Measurements from ENCODE around the gene ZSCAN25.

The ZSCAN25 gene

DNA sequence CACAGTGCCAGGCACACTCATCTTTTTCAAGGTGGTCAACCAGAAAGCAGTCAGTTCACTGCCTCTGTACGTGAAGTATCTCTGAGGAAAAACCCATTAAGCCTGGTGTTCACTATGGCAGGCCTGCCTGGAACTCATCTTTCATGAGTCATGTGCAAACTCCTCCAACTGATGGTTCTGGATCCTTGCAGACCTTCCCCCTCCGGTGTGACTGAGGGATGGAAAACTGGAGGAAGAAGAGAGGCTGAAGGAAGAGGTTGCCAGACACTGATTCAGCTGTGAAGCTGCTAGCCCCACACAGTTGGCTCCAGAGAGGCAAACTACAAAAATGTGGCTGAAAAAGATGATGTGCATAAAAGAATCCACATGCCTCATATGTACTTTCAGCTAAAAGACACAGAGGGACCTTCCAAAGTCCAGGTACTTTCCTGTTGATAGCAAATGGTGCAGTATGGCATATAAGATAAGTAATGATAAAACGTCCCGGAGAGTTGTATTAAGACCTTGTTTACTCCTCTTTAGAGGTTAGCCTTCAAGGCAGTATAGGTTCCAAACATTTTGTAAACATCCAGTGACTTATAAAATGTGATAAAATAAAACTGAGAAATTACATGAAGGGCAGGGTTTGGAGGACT lies 60.4 kb downstream of the ZSCAN25 start:
- ATAC-seq (ENCODE audit: low read depth) (no peak), DNase-seq (ENCODE audit: low spot score in 2 of 2) (no peak)
- peaks cover 2% of the 10 kb centered on the region for H3K9me3 Mint-ChIP-seq
- peaks cover 2% of the 10 kb centered on the region for H3K4me1 Mint-ChIP-seq
- no peak overlapping the region for H3K4me3 Mint-ChIP-seq
- H3K27ac Mint-ChIP-seq: no peak overlapping the region
- H3K27me3 Mint-ChIP-seq: peaks cover 2% of the 10 kb centered on the region
- H3K36me3 Mint-ChIP-seq: peaks cover 5% of the 10 kb centered on the region

DNA sequence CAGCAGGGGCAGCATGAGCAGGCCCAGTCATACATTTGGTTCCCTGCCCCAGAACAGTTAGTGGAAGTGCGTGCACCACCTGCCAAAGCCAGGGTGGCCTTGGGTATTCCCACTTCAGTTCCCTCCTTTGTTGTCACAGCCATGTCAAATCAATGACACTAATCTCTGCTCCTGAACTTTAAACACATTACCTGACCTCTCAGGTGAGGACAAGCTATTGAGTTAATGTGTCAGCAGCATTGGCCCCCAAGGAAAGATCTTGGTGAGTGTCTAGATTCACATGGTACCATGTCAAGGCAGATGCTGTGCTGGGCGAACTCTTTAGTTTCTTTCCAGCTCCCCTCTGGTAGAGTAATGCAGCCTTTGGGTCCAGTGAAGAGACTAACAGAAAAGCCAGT lies 60.9 kb downstream of the ZSCAN25 start:
- Mint-ChIP-seq H3K27me3 (peaks cover 2% of the 10 kb centered on the region), H3K9me3 (peaks cover 4% of the 10 kb centered on the region), H3K4me1 (peaks cover 2% of the 10 kb centered on the region), H3K36me3 (peaks cover 9% of the 10 kb centered on the region), H3K4me3 (no peak overlapping the region), H3K27ac (no peak overlapping the region)
- ATAC-seq (ENCODE audit: low read depth) (no peak), DNase-seq (ENCODE audit: low spot score in 2 of 2) (no peak)

- Mint-ChIP-seq H3K9me3 (peaks cover 4% of the 10 kb centered on the region), H3K27ac (no peak overlapping the region), H3K36me3 (peaks cover 16% of the 10 kb centered on the region), H3K4me3 (no peak overlapping the region), H3K27me3 (peaks cover 2% of the 10 kb centered on the region), H3K4me1 (peaks cover 2% of the 10 kb centered on the region)
- ATAC-seq (ENCODE audit: low read depth) (no peak), DNase-seq (ENCODE audit: low spot score in 2 of 2) (no peak)
Observed at GRCh38 chr7:99679032-99679399, 62.3 kb downstream of the ZSCAN25 start.

GRCh38 chr7:99679400-99680191 lies 62.9 kb downstream of the ZSCAN25 start, which contains the start of gene CYP3A5:
TSS of gene CYP3A5 (minus strand) at chr7:99679996. CDS start at chr7:99679896, 100 bp downstream.
- no peak within 1 kb of the TSS for H3K27ac Mint-ChIP-seq
- H3K4me3 Mint-ChIP-seq: no peak within 1 kb of the TSS
- peaks cover 2% of the 10 kb centered on the region for H3K4me1 Mint-ChIP-seq
- H3K9me3 Mint-ChIP-seq: peaks cover 4% of the 10 kb centered on the region
- H3K36me3 Mint-ChIP-seq: peaks cover 16% of the 10 kb centered on the region
- ATAC-seq (ENCODE audit: low read depth) (no peak), DNase-seq (ENCODE audit: low spot score in 2 of 2) (no peak)
- H3K27me3 Mint-ChIP-seq: peaks cover 2% of the 10 kb centered on the region
